Stomach (tissue), 9 donors: ENCODE measurements around the gene SEMA5A. TPM values are rescaled to one million over a fixed set of nuclear protein-coding genes. Genes with fewer than 3 reads are reported as not detected.
A peak's percentile ranks its signal among the peaks of the same experiment; 100 is the strongest.

Source experiments
- DNase-seq, 2 donors: peaks; one replicate each; pipeline versions ENCODE4 v3.0.0 to v3.0.0-alpha.2; 2013 to 2019
- H3K27ac ChIP-seq, 5 donors: fragments of 200-600 bp in 4 of 5; sonication (generic) in 4 of 5; one replicate each; pipeline ENCODE4 v1.5.1; 2013 to 2019; ENCODE audit warnings: mild to moderate bottlenecking in 1 of 5, moderate library complexity in 1 of 5
- H3K27me3 ChIP-seq, 3 donors: fragments of 200-600 bp; sonication (generic); one replicate each; pipeline ENCODE4 v1.5.1; 2017 to 2019; ENCODE audit warnings: mixed run types in 1 of 3
- H3K36me3 ChIP-seq, 4 donors: fragments of 200-600 bp; sonication (generic); 1 replicate in 3 of 4; 2 replicates in 1 of 4; pipeline ENCODE4 v1.5.1; 2016 to 2019
- H3K4me1 ChIP-seq, 4 donors: fragments of 200-600 bp; sonication (generic); one replicate each; pipeline ENCODE4 v1.5.1; 2016 to 2019
- H3K4me3 ChIP-seq, 4 donors: fragments of 200-600 bp; sonication (generic) in 3 of 4; one replicate each; pipeline ENCODE4 v1.5.1; 2016 to 2019; ENCODE audit warnings: mild to moderate bottlenecking in 1 of 4
- H3K9me3 ChIP-seq, 4 donors: fragments of 200-600 bp; sonication (generic); one replicate each; pipeline ENCODE4 v1.5.1; 2016 to 2019
- EP300 ChIP-seq: sonication (generic); formaldehyde crosslinking; IDR thresholded peaks from one replicate; pipeline ENCODE4 v1.6.1; 2017; ENCODE audit warnings: antibody characterized with exemption
- POLR2A ChIP-seq, 4 donors: fragments of 450-650 bp; IDR thresholded peaks; one replicate each; pipeline ENCODE4 v1.6.1; 2016; ENCODE audit warnings: antibody characterized with exemption in 4 of 4, control low read depth in 2 of 4, mild to moderate bottlenecking in 1 of 4, moderate library complexity in 1 of 4
- POLR2AphosphoS5 ChIP-seq, 3 donors: sonication (generic); formaldehyde crosslinking; IDR thresholded peaks; one replicate each; pipeline ENCODE4 v1.6.1; 2016; ENCODE audit warnings: antibody characterized with exemption in 3 of 3
- WGBS, 5 donors: extraction: QIAGEN DNeasy Blood & Tissue Kit in 3 of 5; methylation state at CpG; one replicate each; pipeline versions ENCODE4 v1.1.5 to v1.1.7; 2013 to 2018; 5-methylcytosine and 5-hydroxymethylcytosine counted together
- intact Hi-C: fragments of 100-400 bp; cut with DNase I; formaldehyde crosslinking; loops from one replicate; pipeline ENCODE4 v1.15.1; 2023; ENCODE audit warnings: low total_unique reads
- polyA plus RNA-seq, 3 donors: library from polyadenylated mRNA; stranded (reverse); fragments of 200-250 nt; gene quantifications; one replicate each; pipeline ENCODE4 v1.2.3, GENCODE V29; 2013
- total RNA-seq, 5 donors: library from RNA; depleted of rRNA; stranded (reverse); fragments of >200 nt; gene quantifications; one replicate each; pipeline versions ENCODE4 v1.1.0 to v1.2.3, GENCODE V29; 2014 to 2016
- TF ChIP-seq, protein P1 (sequence below), 7 experiments: fragments of 450-650 bp in 4 of 7; fragments of 200-600 bp in 3 of 7; sonication (generic) in 3 of 7; IDR thresholded peaks; one replicate each; pipeline ENCODE4 v1.5.1; 2016 to 2019; ENCODE audit warnings: antibody characterized with exemption in 7 of 7, control low read depth in 2 of 7, mild to moderate bottlenecking in 1 of 7
- donor health status: healthy with polysubstance abuse.
- donor health status: Bipolar disorder and iron deficiency.
- donor health status: healthy.

Gene SEMA5A
- total and polyA plus RNA-seq, 8 donors, result 0.62 to 26.4 (median 3.2) TPM

DNA sequence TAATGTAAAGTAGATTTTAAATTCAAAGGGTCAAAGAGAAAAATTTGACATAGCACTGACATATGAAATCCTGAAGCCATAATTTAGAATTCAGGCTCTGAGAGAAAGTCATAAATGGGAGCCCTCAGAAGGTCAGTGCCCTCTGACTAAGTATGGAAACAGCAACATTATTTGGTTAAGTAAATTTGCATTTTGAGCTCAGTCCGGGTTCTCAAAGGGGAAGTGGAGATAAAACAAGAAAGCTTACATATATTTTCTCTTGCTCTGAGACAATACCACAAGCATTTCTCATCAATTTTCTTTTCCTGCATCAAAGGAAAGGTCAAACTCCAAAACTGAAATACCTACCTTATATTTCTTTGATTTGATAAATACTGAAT is 348.0 kb downstream of the SEMA5A start:
- intact Hi-C loops, result no loop called here
- peak in 1 of 2 donors; percentile 12 for DNase-seq
- Histone ChIP-seq H3K27me3 (no peaks in the 10 kb centered on the region), H3K27ac (no peak overlapping the region), H3K4me1 (peaks cover 0 to 4% (median 0%) of the 10 kb centered on the region in 4 donors), H3K9me3 (no peaks in the 10 kb centered on the region), H3K36me3 (no peaks in the 10 kb centered on the region), H3K4me3 (no peak overlapping the region)
- TF ChIP-seq POLR2AphosphoS5 (IDR thresholded peaks at IDR 0.05), result no peak
- TF ChIP-seq EP300, result no peak
- no peak for TF ChIP-seq POLR2A (IDR thresholded peaks at IDR 0.05)
- TF ChIP-seq, protein P1, sequence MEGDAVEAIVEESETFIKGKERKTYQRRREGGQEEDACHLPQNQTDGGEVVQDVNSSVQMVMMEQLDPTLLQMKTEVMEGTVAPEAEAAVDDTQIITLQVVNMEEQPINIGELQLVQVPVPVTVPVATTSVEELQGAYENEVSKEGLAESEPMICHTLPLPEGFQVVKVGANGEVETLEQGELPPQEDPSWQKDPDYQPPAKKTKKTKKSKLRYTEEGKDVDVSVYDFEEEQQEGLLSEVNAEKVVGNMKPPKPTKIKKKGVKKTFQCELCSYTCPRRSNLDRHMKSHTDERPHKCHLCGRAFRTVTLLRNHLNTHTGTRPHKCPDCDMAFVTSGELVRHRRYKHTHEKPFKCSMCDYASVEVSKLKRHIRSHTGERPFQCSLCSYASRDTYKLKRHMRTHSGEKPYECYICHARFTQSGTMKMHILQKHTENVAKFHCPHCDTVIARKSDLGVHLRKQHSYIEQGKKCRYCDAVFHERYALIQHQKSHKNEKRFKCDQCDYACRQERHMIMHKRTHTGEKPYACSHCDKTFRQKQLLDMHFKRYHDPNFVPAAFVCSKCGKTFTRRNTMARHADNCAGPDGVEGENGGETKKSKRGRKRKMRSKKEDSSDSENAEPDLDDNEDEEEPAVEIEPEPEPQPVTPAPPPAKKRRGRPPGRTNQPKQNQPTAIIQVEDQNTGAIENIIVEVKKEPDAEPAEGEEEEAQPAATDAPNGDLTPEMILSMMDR (IDR thresholded peaks at IDR 0.05), result no peak
- 5 to 29% (median 11%) methylated on average over 1 of the region's 1 CpG for WGBS, 5 donors

DNA sequence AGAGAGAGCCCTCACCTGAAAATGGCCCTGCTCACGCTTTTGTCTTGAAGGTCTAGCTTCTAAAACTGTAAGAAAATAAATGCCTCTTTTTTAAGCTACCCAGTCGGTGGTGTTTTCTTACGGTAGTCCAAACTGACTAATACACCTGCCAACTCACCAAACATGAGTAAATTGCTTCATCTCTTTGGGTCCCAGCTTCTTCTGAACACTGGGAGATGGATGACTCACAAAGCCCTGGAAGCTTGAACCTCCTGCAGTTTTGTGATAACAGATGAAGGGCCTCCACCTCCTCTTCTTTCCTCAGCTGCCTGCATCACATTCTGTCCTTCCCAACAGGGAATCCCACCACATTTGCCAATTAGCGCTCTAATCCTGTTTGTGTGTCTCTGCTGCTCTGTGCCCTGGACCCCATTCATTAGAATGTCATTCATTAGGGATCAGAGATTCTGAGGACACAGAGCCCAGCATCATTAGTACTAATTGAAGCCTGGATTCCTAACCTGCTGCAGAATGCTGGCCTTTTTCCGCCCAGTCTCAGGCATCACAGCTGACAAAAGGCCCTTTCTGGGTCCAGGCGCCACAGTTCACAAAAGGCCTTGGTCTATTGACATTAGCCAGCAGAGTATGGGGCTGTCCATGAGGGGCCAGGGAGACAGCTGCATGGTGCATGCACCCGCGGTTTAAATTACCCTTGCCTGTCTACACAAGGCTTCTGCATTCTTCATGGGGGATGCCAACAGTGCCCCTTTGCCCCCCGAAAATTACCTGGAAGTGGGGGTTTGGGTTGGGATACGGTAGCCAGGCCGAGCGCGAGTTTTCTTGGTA is 349.3 kb downstream of the SEMA5A start:
- TF ChIP-seq EP300 (no peak), POLR2AphosphoS5 (IDR thresholded peaks at IDR 0.05) (no peak), POLR2A (IDR thresholded peaks at IDR 0.05) (no peak)
- TF ChIP-seq, protein P1 (IDR thresholded peaks at IDR 0.05), result no peak
- Histone ChIP-seq H3K4me3 (no peak overlapping the region), H3K36me3 (no peaks in the 10 kb centered on the region), H3K4me1 (peaks cover 0 to 4% (median 0%) of the 10 kb centered on the region in 4 donors), H3K27ac (no peak overlapping the region), H3K27me3 (no peaks in the 10 kb centered on the region), H3K9me3 (no peaks in the 10 kb centered on the region)
- intact Hi-C loops, result no loop called here
- 86 to 93% (median 90%) methylated on average over 13 of the region's 13 CpGs for WGBS, 5 donors
- no peak for DNase-seq

DNA sequence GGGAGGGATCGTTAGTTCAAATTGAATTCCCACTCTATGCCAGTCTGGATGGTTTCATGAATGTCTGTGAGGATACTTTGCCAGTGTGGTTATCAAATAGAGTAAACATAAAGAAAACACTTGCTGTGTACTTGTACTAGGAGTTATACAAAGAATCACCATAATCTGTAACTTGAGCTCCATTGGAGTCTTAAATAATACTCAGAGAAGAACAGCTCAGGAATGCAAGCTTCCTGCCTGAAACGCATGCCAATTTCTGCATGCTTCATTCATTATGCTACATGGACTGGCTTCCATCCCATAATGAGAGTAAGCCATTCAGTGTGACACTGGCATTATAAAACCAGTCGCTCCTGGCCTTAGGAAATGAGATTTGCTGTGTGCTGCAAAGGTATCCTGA is 351.4 kb downstream of the SEMA5A start:
- Histone ChIP-seq H3K4me1 (peaks cover 0 to 4% (median 0%) of the 10 kb centered on the region in 4 donors), H3K4me3 (no peak overlapping the region), H3K36me3 (no peaks in the 10 kb centered on the region), H3K27ac (no peak overlapping the region), H3K9me3 (no peaks in the 10 kb centered on the region), H3K27me3 (no peaks in the 10 kb centered on the region)
- intact Hi-C loops, result no loop called here
- TF ChIP-seq, protein P1 (IDR thresholded peaks at IDR 0.05), result no peak
- TF ChIP-seq POLR2AphosphoS5 (IDR thresholded peaks at IDR 0.05), result no peak
- no peak for TF ChIP-seq POLR2A (IDR thresholded peaks at IDR 0.05)
- TF ChIP-seq EP300, result no peak
- 32 to 45% (median 43%) methylated on average over 3 of the region's 3 CpGs for WGBS, 5 donors
- peak in 1 of 2 donors; percentile 37 for DNase-seq

DNA sequence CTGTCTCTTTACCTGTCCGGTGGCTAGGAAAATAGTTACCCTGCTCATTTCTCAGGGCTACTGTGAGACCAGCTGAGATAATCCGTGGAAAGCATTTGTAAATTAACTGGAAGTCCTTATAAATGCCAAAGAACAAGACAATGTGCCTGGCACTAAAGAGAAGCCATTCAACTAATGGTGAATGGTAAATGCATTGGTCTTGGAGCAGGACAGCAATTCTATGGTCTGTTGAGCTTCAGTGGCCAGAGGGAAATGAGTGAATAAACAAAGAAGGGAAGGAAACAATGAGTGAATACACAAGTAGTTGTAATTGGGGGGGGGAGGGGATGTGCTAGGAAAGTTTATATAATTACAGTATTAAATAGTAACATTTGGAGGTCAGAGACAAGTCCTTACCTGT is 353.6 kb downstream of the SEMA5A start:
- Histone ChIP-seq H3K9me3 (no peaks in the 10 kb centered on the region), H3K27me3 (no peaks in the 10 kb centered on the region), H3K27ac (no peak overlapping the region), H3K36me3 (no peaks in the 10 kb centered on the region), H3K4me1 (no peaks in the 10 kb centered on the region), H3K4me3 (no peak overlapping the region)
- TF ChIP-seq EP300 (no peak), POLR2AphosphoS5 (IDR thresholded peaks at IDR 0.05) (no peak), POLR2A (IDR thresholded peaks at IDR 0.05) (no peak)
- TF ChIP-seq, protein P1 (IDR thresholded peaks at IDR 0.05), result no peak
- intact Hi-C loops, result no loop called here
- WGBS, 5 donors, result 77 to 92% (median 83%) methylated on average over 2 of the region's 2 CpGs
- DNase-seq, result no peak
